ENCODE results near the gene ZNF574.

ZNF574 gene

DNA sequence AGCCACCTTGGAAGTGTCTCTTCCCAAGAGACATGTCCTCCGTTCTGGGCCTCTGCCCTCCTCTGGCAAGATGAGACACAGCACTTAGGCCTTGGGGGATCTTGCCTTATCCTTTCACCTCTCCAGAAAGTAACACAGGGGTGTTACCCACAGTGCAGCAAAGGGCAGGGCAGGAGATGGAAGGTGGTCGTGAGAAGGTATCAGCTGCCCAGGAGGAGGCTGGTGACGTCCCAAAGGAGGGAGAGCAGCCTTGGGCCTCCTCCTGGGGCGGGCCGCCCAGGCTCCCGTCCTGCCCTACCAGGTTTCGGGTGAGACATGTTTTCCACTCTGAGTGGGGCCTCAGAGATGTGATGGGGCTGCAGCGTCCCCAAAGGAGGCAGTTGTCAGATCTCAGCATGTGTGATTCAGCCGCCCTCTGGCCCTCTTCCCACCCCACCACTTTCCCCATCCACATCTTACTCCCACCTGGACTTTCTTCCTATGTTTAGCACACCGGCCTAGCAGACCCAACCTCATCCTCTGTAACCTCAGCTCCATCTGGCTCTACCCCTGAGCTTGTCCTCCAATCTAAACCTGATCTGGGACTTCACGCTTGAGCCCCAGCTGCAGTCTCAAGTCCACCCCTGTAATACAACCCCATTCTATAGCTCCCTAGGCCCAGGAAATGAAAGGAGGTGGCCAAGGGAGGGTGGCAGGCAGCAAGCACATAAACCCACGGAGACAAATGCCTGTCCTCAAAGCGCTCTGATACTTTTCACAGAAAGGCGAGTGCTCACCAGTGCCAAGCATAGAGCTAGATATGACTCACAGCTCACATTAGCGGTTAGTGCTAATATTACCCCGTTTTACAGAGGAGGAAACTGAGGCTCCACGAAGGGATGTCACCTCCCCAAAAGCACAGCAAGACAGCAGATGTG lies 47.0 kb downstream of the ZNF574 start:
- Histone ChIP-seq H3K4me3 (ENCODE audit: low read length) (no peak overlapping the region), H2AFZ (ENCODE audit: low read depth, low read length) (no peak overlapping the region), H3K27me3 (ENCODE audit: insufficient read depth, low read length) (peaks cover 3% of the 10 kb centered on the region), H3K36me3 (ENCODE audit: insufficient read depth, low read length) (no peaks in the 10 kb centered on the region), H3K4me1 (ENCODE audit: insufficient read depth, low read length) (peaks cover 8% of the 10 kb centered on the region), H3K9me3 (ENCODE audit: low read length) (peaks cover 5% of the 10 kb centered on the region)

DNA sequence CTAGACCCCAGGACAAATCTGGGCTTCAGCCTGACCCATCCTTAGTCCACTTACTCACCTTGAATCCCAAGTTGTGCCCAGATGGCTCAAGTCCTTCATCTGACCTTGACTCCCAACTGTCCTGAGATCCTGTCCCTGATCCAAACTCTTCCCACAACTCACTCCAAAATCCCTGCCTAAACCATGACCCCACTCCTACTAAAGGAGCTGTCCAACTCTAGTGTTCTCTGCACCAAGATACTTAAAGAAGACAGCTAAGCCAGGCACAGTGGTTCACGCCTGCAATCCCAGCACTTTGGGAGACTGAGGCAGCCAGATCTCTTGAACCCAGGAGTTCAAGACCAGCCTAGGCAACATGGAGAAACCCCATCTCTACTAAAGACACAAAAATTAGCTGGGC lies 47.8 kb downstream of the ZNF574 start:
- no peaks in the 10 kb centered on the region for H3K36me3 ChIP-seq (ENCODE audit: insufficient read depth, low read length)
- H3K4me3 ChIP-seq (ENCODE audit: low read length): no peak overlapping the region
- H3K4me1 ChIP-seq (ENCODE audit: insufficient read depth, low read length): peaks cover 8% of the 10 kb centered on the region
- H3K27me3 ChIP-seq (ENCODE audit: insufficient read depth, low read length): peaks cover 5% of the 10 kb centered on the region
- H2AFZ ChIP-seq (ENCODE audit: low read depth, low read length): no peak overlapping the region
- H3K9me3 ChIP-seq (ENCODE audit: low read length): peaks cover 5% of the 10 kb centered on the region

DNA sequence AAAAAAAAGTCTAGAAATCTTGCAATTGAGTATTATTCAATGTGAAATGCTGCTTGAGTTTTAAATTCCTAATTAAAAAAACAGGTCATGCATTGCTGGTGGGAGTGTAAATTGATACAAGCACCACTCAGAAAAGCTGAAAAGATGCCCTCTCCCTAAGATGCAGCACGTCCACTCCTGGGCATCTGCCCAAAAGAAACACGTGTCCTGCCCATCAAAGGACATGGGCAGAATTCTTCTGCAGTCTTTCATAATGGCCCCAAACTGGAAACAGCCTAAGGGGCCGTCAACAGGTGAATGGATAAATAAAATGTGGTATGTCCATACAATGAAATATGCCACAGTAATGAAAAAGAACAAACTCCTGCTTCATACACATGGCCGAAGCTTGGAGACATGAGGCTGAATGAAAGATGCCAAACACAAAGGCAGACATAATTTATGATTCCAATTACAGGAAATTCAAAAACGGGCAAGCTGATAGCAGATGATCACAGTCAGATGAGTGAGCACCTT lies 48.5 kb downstream of the ZNF574 start:
- H3K4me3 ChIP-seq (ENCODE audit: low read length): no peak overlapping the region
- peaks cover 5% of the 10 kb centered on the region for H3K9me3 ChIP-seq (ENCODE audit: low read length)
- no peak overlapping the region for H2AFZ ChIP-seq (ENCODE audit: low read depth, low read length)
- H3K36me3 ChIP-seq (ENCODE audit: insufficient read depth, low read length): no peaks in the 10 kb centered on the region
- peaks cover 5% of the 10 kb centered on the region for H3K27me3 ChIP-seq (ENCODE audit: insufficient read depth, low read length)
- peaks cover 8% of the 10 kb centered on the region for H3K4me1 ChIP-seq (ENCODE audit: insufficient read depth, low read length)

DNA sequence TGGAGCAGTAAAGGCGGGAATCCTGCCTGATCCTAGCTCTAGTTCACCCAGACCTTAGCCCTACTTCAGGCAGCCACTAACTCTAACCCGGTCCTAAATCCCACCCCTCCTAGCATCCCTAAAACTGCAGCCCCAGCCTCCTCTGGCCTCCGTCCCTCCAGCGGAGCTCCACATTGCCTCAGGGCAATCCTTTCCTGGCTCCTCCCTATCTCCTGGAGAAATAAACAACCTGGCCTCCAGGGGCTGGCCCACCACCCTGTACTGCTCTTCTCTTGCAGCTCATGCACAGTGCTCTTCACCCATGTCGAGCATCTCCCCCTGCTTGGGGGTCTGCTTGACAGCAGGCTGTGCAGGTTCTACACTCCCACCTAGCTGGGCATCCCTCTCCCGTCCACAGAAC lies 49.6 kb downstream of the ZNF574 start:
- H3K36me3 ChIP-seq (ENCODE audit: insufficient read depth, low read length): no peaks in the 10 kb centered on the region

DNA sequence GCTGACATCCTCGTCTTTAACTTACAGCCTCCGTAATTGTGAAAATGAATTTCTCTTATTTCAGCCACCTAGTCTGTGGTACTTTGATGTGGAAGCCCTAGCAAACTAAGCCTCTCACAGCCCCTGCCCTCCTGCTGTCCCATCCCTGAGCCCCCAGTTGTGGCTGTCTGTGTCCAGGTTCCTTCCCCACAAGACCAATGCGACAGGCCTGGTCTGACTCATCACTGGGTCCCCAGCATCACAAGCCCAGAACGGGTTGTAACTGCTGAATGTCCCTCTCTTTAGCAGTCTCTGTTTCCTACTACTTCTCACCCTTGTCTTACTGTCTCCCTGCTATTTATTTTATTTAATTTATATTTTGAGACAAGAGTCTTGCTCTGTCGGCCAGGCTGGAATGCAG lies 50.6 kb downstream of the ZNF574 start:
- peaks cover 5% of the 10 kb centered on the region for H3K9me3 ChIP-seq (ENCODE audit: low read length)
- no peak overlapping the region for H3K4me3 ChIP-seq (ENCODE audit: low read length)
- H2AFZ ChIP-seq (ENCODE audit: low read depth, low read length): no peak overlapping the region
- H3K36me3 ChIP-seq (ENCODE audit: insufficient read depth, low read length): no peaks in the 10 kb centered on the region
- peaks cover 17% of the 10 kb centered on the region for H3K27me3 ChIP-seq (ENCODE audit: insufficient read depth, low read length)
- H3K4me1 ChIP-seq (ENCODE audit: insufficient read depth, low read length): peaks cover 8% of the 10 kb centered on the region

More for the DNA sequence above, 49.6 kb downstream of the ZNF574 start:
- Histone ChIP-seq H3K4me1 (ENCODE audit: insufficient read depth, low read length) (peaks cover 11% of the 10 kb centered on the region), H3K27me3 (ENCODE audit: insufficient read depth, low read length) (peaks cover 13% of the 10 kb centered on the region), H3K9me3 (ENCODE audit: low read length) (peaks cover 5% of the 10 kb centered on the region), H3K4me3 (ENCODE audit: low read length) (no peak overlapping the region), H2AFZ (ENCODE audit: low read depth, low read length) (no peak overlapping the region)

DNA sequence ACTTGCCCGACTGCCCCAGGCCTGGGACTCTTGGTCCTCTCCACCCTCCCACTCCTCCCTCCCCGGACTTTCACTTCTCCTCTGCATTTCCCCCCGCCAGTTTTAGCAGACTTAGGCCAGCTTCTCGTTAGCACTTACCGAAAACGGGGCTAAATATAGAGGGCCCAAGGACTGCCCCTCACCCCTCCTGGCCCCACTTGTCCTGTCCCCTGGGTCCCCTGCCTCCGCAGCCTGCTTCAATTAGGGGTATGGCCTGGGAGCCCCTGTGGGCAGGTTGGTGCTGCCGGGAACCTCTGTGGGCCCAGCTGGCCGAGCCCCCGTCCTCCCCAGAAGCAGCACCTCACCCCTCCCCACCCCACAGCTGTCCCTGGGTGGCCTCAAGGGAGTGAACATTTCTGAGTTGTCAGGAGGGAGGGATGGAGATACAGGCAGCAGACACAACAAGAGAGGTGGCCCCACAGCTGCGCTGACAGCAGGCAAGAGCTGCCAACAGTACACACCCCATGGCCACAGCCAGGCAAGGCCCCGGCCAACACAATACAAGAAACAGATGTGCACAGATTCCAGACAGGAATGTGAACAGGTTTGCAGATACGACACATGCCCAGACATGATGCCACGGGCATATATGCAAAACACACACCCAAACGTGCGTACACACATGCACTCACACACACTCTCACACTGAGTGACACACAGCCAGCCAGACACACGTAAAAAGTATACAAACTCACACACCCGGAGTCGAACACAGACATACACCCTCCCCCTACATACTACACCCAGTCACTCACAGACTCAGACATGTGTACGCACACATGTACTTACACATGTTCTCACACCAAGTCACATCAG lies 53.7 kb downstream of the ZNF574 start:
- no peaks in the 10 kb centered on the region for H3K36me3 ChIP-seq (ENCODE audit: insufficient read depth, low read length)
- no peak overlapping the region for H3K4me3 ChIP-seq (ENCODE audit: low read length)
- no peak overlapping the region for H2AFZ ChIP-seq (ENCODE audit: low read depth, low read length)
- H3K27me3 ChIP-seq (ENCODE audit: insufficient read depth, low read length): peaks cover 27% of the 10 kb centered on the region
- peaks cover 24% of the 10 kb centered on the region for H3K4me1 ChIP-seq (ENCODE audit: insufficient read depth, low read length)
- H3K9me3 ChIP-seq (ENCODE audit: low read length): peaks cover under 1% of the 10 kb centered on the region

DNA sequence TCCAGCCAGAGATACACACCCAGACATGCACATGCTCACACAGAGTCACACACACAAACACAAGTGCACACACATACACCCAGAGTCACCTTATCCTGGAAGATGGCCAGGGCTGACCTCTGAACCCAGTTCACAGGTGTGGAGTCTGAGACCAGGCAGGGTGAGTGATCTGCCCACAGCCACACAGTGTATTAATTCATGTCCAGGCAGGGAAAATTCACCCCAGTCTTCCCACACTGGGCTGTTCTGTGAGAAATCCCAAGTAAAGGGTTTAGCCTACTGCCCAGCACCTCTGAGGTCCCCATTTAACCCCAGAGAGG lies 54.2 kb downstream of the ZNF574 start:
- H3K9me3 ChIP-seq (ENCODE audit: low read length): no peaks in the 10 kb centered on the region
- H3K4me1 ChIP-seq (ENCODE audit: insufficient read depth, low read length): peaks cover 24% of the 10 kb centered on the region
- H3K27me3 ChIP-seq (ENCODE audit: insufficient read depth, low read length): peaks cover 31% of the 10 kb centered on the region
- no peak overlapping the region for H2AFZ ChIP-seq (ENCODE audit: low read depth, low read length)
- H3K4me3 ChIP-seq (ENCODE audit: low read length): no peak overlapping the region
- no peaks in the 10 kb centered on the region for H3K36me3 ChIP-seq (ENCODE audit: insufficient read depth, low read length)
